BE2C (cell line): ENCODE data around the gene PTPRN2.
"Not testable (repeated sequence)": the region's sequence is repeated elsewhere in the genome, so short reads cannot be mapped to it uniquely, and the experiment has no call there.

ENCODE experiments used
- DNase-seq: peaks from one replicate; pipeline ENCODE4 v3.0.0-alpha.2; 2020
- H3K27me3 ChIP-seq: fragments of 250-450 bp; sonication (Bioruptor Pico); 2 replicates; pipeline ENCODE4 v1.5.1; 2020; ENCODE audit warnings: mild to moderate bottlenecking
- H3K36me3 ChIP-seq: fragments of 250-450 bp; sonication (Bioruptor Pico); 2 replicates; pipeline ENCODE4 v1.5.1; 2020; ENCODE audit warnings: mild to moderate bottlenecking
- H3K4me1 ChIP-seq: fragments of 250-450 bp; sonication (Bioruptor Pico); 2 replicates; pipeline ENCODE4 v1.5.1; 2020
- H3K4me3 ChIP-seq: 2 replicates; pipeline ENCODE4 v1.5.1; 2011; ENCODE audit warnings: low read depth, low read length
- H3K9me3 ChIP-seq: fragments of 250-450 bp; sonication (Bioruptor Pico); 2 replicates; pipeline ENCODE4 v1.5.1; 2020
- CTCF ChIP-seq: IDR thresholded peaks from 2 replicates; pipeline ENCODE4 v1.5.1; 2012; ENCODE audit warnings: mild to moderate bottlenecking, low read depth, low read length

PTPRN2 gene

DNA sequence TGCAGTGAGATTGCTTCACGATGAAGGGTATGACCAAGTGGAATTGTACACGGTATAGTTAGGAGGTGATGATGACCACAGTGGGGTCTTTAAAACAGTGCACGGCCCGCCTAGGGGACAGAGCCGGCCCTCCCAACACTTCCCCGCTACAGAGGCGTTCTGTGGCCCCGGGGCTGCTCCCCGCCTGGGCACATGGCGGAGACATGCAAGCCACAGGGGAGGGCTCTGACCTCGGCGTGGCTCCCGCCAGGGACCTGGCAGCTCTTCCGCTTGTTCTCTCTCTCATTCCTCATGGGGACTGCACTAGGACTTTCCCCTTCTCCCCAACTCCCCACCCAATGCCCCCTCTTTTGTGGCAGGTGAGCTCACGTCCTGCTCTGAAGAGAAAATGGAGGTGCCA, 857.0 kb downstream of the PTPRN2 start:
- TF ChIP-seq CTCF = no peak
- no peaks in the 10 kb centered on the region for H3K9me3 ChIP-seq
- H3K4me3 ChIP-seq = no peak overlapping the region
- no peak for DNase-seq
- H3K4me1 ChIP-seq = no peaks in the 10 kb centered on the region
- no peaks in the 10 kb centered on the region for H3K36me3 ChIP-seq
- no peaks in the 10 kb centered on the region for H3K27me3 ChIP-seq

GRCh38 chr7:157729566-157729965, 858.1 kb downstream of the PTPRN2 start:
- H3K4me3 ChIP-seq = no peak overlapping the region
- no peak for TF ChIP-seq CTCF
- H3K27me3 ChIP-seq = peaks cover under 1% of the 10 kb centered on the region; the same call in 1 of the 2 replicates
- no peaks in the 10 kb centered on the region for H3K4me1 ChIP-seq
- no peaks in the 10 kb centered on the region for H3K9me3 ChIP-seq
- DNase-seq = no peak
- no peaks in the 10 kb centered on the region for H3K36me3 ChIP-seq

DNA sequence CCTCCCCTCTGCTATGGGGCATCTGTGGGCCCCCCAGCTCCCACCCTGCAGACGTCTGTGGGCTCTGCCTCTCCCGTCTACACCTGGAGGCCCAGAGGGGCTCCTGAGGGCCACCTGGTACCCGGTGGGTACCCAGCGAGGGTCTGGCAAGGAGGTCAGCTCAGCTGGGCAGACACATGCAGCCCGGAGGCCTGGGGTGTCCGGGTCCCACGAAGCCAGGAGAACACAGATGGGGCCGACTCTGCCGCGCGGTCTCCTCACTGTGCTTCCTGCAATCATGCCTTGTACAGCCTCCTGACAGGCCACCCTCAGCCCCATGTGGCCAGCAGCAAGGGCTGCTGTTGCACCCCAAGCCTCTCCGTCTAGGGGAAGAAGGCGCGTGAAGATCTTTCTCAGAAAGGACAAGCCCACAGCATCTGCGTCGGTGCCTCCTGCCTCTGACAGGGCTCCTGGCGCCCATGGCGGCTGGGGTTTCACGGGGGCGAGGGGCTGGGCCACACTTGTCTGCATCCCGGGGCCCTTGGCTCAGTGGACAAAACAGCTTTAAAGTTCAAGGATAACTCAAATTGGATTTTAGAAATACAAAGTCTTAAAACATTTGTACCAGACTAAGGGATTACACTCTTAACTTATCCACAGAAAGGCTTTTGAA, 859.5 kb downstream of the PTPRN2 start:
- no peak for DNase-seq
- H3K4me3 ChIP-seq = no peak overlapping the region
- peaks cover 3% of the 10 kb centered on the region; the same call in 1 of the 2 replicates for H3K27me3 ChIP-seq
- H3K36me3 ChIP-seq = no peaks in the 10 kb centered on the region
- no peaks in the 10 kb centered on the region for H3K4me1 ChIP-seq
- TF ChIP-seq CTCF = no peak
- no peaks in the 10 kb centered on the region for H3K9me3 ChIP-seq

- TF ChIP-seq CTCF = no peak
- Histone ChIP-seq H3K9me3 (no peaks in the 10 kb centered on the region), H3K36me3 (no peaks in the 10 kb centered on the region), H3K4me3 (no peak overlapping the region), H3K4me1 (no peaks in the 10 kb centered on the region), H3K27me3 (peaks cover 3% of the 10 kb centered on the region; the same call in 1 of the 2 replicates)
- no peak for DNase-seq
These were observed 860.9 kb downstream of the PTPRN2 start for GRCh38 chr7:157726764-157727163.

DNA sequence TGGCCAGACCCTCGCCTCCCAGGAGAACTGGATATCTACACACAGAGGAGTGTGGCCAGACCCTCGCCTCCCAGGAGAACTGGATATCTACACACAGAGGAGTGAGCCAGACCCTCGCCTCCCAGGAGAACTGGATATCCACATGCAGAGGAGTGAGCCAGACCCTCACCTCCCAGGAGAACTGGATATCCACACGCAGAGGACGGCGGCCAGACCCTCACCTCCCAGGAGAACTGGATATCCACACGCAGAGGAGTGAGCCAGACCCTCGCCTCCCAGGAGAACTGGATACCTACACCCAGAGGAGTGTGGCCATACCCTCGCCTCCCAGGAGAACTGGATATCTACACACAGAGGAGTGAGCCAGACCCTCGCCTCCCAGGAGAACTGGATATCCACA, 862.3 kb downstream of the PTPRN2 start:
- not testable (repeated sequence) for H3K4me3 ChIP-seq, H3K9me3 ChIP-seq, DNase-seq, H3K27me3 ChIP-seq, H3K36me3 ChIP-seq, H3K4me1 ChIP-seq

DNA sequence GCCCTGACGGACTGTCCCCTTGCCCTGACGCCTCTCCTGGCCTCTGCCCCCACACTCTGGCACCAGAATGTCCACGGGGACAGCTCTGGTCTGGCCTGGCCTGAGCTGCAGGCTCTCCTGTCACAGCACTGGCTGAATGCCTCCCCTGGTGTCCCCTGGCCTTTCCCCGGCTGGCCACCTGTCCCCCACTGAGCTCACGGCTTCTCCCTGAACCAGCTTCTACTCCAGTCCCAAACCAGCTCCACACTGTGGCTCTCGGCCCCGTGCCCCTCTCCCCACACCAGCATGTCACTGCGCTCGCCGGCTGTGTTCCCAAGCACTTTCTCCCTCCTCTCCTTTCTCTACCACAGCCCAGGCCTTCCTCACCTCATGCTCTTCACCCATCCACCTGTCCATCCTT, 864.4 kb downstream of the PTPRN2 start:
- Histone ChIP-seq H3K9me3 (no peaks in the 10 kb centered on the region), H3K4me3 (no peak overlapping the region)
- no peak for TF ChIP-seq CTCF

More for the DNA sequence above, 864.4 kb downstream of the PTPRN2 start:
- H3K4me1 ChIP-seq = no peaks in the 10 kb centered on the region
- peaks cover 3% of the 10 kb centered on the region; the same call in 1 of the 2 replicates for H3K27me3 ChIP-seq
- no peak for DNase-seq
- no peaks in the 10 kb centered on the region for H3K36me3 ChIP-seq
